Measurements from ENCODE around the gene TEKT2. TPM values are rescaled to one million over a fixed set of nuclear protein-coding genes. Genes with fewer than 3 reads are reported as not detected.

TEKT2 gene
- total and polyA plus RNA-seq, 2 of the 4 experiments (the other 2 are of a cell fraction) = 0.18 TPM; not detected in 1

DNA sequence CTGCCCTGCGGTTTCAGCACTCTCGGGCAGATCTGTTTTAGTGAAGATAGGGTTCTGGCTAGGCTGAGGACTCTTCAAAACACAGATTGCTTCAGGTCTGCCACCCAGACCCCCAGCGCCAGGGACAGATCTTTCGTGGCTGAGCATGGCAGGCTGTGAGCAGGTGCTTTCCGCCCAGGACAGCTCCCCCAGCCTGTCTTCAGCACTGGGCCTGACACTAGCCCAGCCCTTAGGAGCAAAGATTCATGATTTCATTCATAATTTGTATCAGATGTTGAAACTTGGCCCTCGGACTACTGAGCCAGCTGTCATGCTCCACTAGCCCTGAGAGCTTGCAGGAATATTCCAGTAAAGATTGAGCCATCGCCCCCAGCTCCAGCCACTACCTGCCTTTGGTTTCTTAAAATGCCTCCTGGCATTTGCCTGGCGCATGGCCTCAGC is 10.7 kb downstream of the TEKT2 start:
- Histone ChIP-seq H3K18ac (ENCODE audit: low read depth, low read length) (no peak overlapping the region), H2BK20ac (ENCODE audit: low read depth, low read length) (no peak overlapping the region), H2BK5ac (ENCODE audit: low read depth, low read length, poor library complexity, severe bottlenecking) (no peak overlapping the region), H3K9ac (ENCODE audit: low read depth, low read length) (no peak overlapping the region), H2AK5ac (ENCODE audit: low read depth, low read length) (no peak overlapping the region), H4K8ac (ENCODE audit: low read depth in 2 of 2, low read length in 2 of 2) (no peak overlapping the region), H3K23ac (ENCODE audit: low read depth, low read length) (no peak overlapping the region), H2BK120ac (ENCODE audit: low read depth, low read length) (no peak overlapping the region), H3K56ac (ENCODE audit: extremely low read depth, insufficient read depth, low read length) (no peak overlapping the region), H3K4me2 (ENCODE audit: low read depth, low read length) (no peak overlapping the region), H3K9me1 (ENCODE audit: insufficient read depth, low read length) (no peaks in the 10 kb centered on the region), H3K14ac (replicated peaks; ENCODE audit: low read depth, low read length) (no peak overlapping the region), H3K4me1 (ENCODE audit: control insufficient read depth, insufficient read depth, low read length) (peaks cover under 1% of the 10 kb centered on the region; the same call in 1 of the 2 replicates), H3K4me3 (ENCODE audit: insufficient read depth, low read depth, low read length) (no peak overlapping the region), H2AK9ac (replicated peaks; ENCODE audit: low read depth, low read length, poor library complexity) (no peak overlapping the region), H3K27me3 (ENCODE audit: control insufficient read depth, insufficient read depth, low read length) (no peaks in the 10 kb centered on the region), H3K27ac (ENCODE audit: insufficient read depth, low read length) (no peak overlapping the region), H2AFZ (replicated peaks; ENCODE audit: low read length, poor library complexity) (no peak overlapping the region), H4K91ac (ENCODE audit: insufficient read depth, low read depth, low read length) (no peak overlapping the region), H4K20me1 (ENCODE audit: insufficient read depth, low read length) (peaks cover 1% of the 10 kb centered on the region; the same call in 1 of the 2 replicates), H3K79me1 (ENCODE audit: low read depth in 1 of 2, low read length in 2 of 2) (peaks cover 32 to 38% of the 10 kb centered on the region in 2 experiments), H3K36me3 (ENCODE audit: control insufficient read depth, insufficient read depth, low read length) (peaks cover 35% of the 10 kb centered on the region), H4K5ac (ENCODE audit: low read depth, low read length) (no peak overlapping the region), H2BK15ac (ENCODE audit: low read depth, low read length) (no peak overlapping the region), H3K4ac (ENCODE audit: low read depth, low read length) (no peak overlapping the region), H3K9me3 (ENCODE audit: control insufficient read depth, insufficient read depth, low read length) (no peaks in the 10 kb centered on the region)
- intact Hi-C loops (cut with micrococcal nuclease) = no loop called here
- WGBS, 2 experiments (ENCODE audit: extremely low coverage in 2 of 2, insufficient read length in 1 of 2) = 80% methylated on average over 3 of the region's 8 CpGs; no CpG with 5 or more reads in 1 of the 2 experiments
- in situ Hi-C loops (cut with MboI; ENCODE audit: low sequenced_read_pairs) = no loop called here
- TF ChIP-seq RAD21 (IDR thresholded peaks at IDR 0.05; ENCODE audit: low read length) (no peak), NFE2L2 (IDR thresholded peaks at IDR 0.05; ENCODE audit: low read depth, low read length) (no peak), RFX5 (IDR thresholded peaks at IDR 0.05; ENCODE audit: low read depth, low read length) (no peak), RCOR1 (IDR thresholded peaks at IDR 0.05; ENCODE audit: insufficient replicate concordance, low read length) (no peak), FOS (IDR thresholded peaks at IDR 0.05; ENCODE audit: low read depth, low read length) (no peak), CEBPB (IDR thresholded peaks at IDR 0.05; ENCODE audit: low read depth, low read length) (no peak), BHLHE40 (IDR thresholded peaks at IDR 0.05; ENCODE audit: low read depth, low read length) (no peak), POLR2A (IDR thresholded peaks at IDR 0.05; ENCODE audit: low read depth, low read length) (no peak), CHD1 (IDR thresholded peaks at IDR 0.05; ENCODE audit: low read depth, low read length) (no peak), MXI1 (IDR thresholded peaks at IDR 0.05; ENCODE audit: borderline replicate concordance, low read depth, low read length) (no peak), MAZ (IDR thresholded peaks at IDR 0.05; ENCODE audit: borderline replicate concordance, low read depth, low read length) (no peak), MAFK (IDR thresholded peaks at IDR 0.05; ENCODE audit: low read depth, low read length) (no peak), SMC3 (IDR thresholded peaks at IDR 0.05; ENCODE audit: low read depth, low read length) (no peak)
- TF ChIP-seq, protein P1, sequence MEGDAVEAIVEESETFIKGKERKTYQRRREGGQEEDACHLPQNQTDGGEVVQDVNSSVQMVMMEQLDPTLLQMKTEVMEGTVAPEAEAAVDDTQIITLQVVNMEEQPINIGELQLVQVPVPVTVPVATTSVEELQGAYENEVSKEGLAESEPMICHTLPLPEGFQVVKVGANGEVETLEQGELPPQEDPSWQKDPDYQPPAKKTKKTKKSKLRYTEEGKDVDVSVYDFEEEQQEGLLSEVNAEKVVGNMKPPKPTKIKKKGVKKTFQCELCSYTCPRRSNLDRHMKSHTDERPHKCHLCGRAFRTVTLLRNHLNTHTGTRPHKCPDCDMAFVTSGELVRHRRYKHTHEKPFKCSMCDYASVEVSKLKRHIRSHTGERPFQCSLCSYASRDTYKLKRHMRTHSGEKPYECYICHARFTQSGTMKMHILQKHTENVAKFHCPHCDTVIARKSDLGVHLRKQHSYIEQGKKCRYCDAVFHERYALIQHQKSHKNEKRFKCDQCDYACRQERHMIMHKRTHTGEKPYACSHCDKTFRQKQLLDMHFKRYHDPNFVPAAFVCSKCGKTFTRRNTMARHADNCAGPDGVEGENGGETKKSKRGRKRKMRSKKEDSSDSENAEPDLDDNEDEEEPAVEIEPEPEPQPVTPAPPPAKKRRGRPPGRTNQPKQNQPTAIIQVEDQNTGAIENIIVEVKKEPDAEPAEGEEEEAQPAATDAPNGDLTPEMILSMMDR (conservative IDR thresholded peaks at IDR 0.05; ENCODE audit: low read depth, low read length) = no peak
- TF ChIP-seq, protein P2, sequence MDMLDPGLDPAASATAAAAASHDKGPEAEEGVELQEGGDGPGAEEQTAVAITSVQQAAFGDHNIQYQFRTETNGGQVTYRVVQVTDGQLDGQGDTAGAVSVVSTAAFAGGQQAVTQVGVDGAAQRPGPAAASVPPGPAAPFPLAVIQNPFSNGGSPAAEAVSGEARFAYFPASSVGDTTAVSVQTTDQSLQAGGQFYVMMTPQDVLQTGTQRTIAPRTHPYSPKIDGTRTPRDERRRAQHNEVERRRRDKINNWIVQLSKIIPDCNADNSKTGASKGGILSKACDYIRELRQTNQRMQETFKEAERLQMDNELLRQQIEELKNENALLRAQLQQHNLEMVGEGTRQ (IDR thresholded peaks at IDR 0.05; ENCODE audit: low read depth, low read length) = no peak
- TF ChIP-seq, protein P3, sequence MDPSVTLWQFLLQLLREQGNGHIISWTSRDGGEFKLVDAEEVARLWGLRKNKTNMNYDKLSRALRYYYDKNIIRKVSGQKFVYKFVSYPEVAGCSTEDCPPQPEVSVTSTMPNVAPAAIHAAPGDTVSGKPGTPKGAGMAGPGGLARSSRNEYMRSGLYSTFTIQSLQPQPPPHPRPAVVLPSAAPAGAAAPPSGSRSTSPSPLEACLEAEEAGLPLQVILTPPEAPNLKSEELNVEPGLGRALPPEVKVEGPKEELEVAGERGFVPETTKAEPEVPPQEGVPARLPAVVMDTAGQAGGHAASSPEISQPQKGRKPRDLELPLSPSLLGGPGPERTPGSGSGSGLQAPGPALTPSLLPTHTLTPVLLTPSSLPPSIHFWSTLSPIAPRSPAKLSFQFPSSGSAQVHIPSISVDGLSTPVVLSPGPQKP (IDR thresholded peaks at IDR 0.05; ENCODE audit: borderline replicate concordance, low read depth, low read length) = no peak
- ATAC-seq (ENCODE audit: low read depth) = no peak
- DNase-seq = no peak
- no TSS peak for BruUV-seq (replicated peaks)
- ChIA-PET POLR2A (ENCODE audit: unreplicated experiment) (no interaction called here), CTCF (interaction anchor here (1.1 kb wide), 1 partner anchor 55 kb away, joined by 3 read pairs; the partner anchor contains the start of gene TRAPPC3)
- dilution Hi-C loops (cut with HindIII; ENCODE audit: low sequenced_read_pairs, unreplicated experiment) = no loop called here

Measured in IMR-90 (cell line).